NCI-H1105 treated with DMSO at 0.1 percent for 48 hours (cell line): ENCODE results near the gene KRT9.
"Not testable (repeated sequence)": the region's sequence is repeated elsewhere in the genome, so short reads cannot be mapped to it uniquely, and the experiment has no call there.

Experiments
- DNase-seq: peaks from one replicate; lab custom pipeline; 2025; lab: John Stamatoyannopoulos, UW

The KRT9 gene

GRCh38 chr17:41546819-41547218 lies 25.0 kb downstream of the KRT9 start:
- no peak for DNase-seq

DNA sequence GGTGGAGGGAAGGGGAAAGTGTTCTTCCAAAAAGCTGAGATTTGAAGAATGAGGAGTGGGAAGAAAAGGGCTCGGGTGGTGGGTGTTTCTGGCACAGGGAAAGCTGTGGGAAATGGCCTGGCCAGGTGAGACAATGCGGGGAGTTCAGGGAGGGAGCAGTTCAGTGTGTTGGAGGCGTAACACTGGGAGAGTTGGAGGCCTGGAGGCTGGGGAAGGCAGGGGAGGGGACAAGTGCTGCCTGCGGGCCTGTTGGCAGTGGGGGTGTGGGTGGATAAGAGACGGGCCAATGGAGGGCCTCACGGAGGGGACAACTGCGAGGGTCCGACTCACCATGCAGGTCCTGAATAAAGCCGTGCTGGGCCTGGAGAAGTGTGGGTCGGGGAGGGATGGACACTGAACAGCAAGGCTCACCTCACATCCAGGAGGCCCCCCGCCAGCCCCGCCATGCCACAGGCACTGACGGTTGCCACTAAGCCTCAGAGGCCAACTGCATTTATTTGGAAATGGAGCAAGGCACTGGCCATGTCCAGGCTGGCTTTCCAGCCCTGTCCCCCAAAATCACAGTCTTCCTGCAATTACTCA lies 25.9 kb downstream of the KRT9 start:
- DNase-seq = no peak

GRCh38 chr17:41544935-41545334 lies 26.9 kb downstream of the KRT9 start:
- DNase-seq = no peak

- peak; percentile 43 for DNase-seq
Observed at GRCh38 chr17:41544491-41544892, 27.4 kb downstream of the KRT9 start.

DNA sequence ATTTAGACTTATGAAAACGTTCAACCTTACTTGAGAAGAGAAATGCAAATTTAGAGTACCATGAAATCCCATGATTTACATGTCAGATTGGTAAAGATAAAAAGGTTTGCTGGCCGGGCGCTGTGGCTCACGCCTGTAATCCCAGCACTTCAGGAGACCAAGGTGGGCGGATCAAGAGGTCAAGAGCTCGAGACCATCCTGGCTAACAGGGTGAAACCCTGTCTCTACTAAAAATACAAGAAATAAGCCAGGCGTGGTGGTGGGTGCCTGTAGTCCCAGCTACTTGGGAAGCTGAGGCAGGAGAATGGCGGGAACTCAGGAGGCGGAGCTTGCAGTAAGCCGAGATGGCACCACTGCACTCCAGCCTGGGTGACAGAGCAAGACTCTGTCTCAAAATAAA lies 29.1 kb downstream of the KRT9 start:
- not testable (repeated sequence) for DNase-seq

DNA sequence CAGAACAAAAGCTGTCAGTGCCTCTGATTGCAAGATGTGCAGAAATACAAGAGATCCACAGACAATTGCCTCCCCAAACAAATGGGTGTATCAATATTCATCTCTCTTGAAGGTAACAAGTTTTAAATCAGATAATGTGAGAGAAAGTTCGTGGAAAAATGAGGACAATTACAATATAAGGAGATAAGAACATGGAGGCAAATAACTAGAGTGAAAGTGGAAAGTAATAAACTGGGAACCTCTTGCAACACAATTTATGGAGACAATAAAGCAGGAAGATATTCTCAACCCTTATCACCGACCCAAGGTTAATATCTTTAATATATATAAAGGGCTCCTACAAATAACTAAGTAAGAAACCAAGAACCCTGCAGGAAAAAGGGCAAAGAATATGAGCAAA lies 29.5 kb downstream of the KRT9 start:
- no peak for DNase-seq

DNA sequence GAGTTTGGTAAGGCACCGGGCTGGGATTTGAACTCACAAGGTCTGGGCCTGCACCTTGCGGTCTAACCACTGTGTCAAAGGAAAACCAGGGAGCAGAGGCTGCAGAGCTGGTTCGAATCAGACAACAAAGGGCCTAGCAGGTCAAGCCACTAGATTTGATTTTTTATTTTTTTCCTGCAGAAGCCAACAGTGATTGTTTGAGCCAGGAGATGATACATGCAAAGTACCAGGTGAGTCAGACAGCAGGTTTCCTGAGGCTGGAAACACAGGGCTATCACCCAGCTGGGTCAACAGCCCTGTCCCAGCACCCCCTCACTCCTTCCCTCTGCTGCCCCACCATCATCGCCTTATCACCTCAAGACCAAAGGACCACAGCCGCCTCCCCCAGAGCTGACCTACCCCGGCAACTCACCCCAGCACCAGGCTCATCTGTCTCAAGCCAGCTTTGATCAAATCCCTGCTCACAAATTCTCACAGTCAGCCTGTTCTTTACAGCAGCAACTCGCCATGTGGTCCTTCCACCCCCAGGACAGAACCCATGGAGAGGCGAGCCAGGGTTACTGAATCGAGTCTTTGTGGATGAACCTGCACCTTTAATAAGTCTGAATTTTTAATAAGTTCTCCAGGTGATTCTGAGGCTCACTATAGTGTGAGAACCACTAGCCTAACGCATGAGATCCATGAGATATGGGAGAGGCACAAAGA lies 30.8 kb downstream of the KRT9 start:
- no peak for DNase-seq

GRCh38 chr17:41539979-41540701 lies 31.7 kb downstream of the KRT9 start:
- peak; percentile 28 for DNase-seq

- no peak for DNase-seq
Observed at GRCh38 chr17:41539071-41539492, 32.8 kb downstream of the KRT9 start.

- no peak for DNase-seq
Observed at GRCh38 chr17:41538565-41538991, 33.3 kb downstream of the KRT9 start.

- DNase-seq = no peak
Observed at GRCh38 chr17:41537990-41538389, 33.9 kb downstream of the KRT9 start.

GRCh38 chr17:41537614-41537954 lies 34.3 kb downstream of the KRT9 start:
- DNase-seq = no peak

DNA sequence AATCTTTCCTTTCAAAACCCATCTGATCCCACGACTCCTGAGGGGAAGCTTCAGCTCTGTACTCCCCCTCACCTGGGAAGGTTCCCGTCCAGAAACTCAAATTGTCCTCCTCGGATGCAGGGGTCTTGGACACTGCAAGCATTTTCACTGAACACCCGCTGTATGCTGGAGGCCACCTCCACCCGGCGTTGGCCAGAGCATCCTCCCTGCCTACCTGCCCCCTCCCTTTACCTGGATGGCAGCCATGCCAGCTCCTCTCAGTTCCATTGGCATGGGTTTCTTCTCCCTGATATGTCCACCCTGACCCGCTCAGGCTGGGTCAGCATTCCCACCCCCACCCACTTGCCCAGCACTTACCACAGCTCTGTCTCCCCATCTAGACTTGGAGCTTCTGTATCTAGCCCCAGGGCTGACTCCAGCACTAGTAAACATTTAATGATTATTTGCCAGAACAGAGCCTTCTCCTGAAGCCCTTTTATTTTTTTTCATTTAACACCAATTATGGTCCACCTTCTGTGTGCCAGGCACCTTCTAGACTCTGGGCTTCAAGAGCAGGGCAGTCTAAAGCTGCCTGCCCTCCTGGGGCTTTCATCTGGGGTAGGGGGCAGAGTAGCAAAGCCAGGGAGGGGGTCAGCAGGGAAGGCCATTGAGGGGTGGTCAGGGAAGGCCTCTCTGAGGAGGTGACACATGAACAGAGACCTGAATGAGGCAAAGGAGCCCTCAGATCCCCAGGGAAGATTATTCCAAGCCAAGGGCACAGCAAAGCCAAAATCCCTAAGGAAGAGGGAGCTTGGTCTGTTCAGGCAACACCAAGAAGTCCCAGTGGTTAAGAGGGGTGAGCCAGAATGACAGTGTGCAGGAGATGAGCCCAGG lies 34.9 kb downstream of the KRT9 start:
- DNase-seq = no peak

DNA sequence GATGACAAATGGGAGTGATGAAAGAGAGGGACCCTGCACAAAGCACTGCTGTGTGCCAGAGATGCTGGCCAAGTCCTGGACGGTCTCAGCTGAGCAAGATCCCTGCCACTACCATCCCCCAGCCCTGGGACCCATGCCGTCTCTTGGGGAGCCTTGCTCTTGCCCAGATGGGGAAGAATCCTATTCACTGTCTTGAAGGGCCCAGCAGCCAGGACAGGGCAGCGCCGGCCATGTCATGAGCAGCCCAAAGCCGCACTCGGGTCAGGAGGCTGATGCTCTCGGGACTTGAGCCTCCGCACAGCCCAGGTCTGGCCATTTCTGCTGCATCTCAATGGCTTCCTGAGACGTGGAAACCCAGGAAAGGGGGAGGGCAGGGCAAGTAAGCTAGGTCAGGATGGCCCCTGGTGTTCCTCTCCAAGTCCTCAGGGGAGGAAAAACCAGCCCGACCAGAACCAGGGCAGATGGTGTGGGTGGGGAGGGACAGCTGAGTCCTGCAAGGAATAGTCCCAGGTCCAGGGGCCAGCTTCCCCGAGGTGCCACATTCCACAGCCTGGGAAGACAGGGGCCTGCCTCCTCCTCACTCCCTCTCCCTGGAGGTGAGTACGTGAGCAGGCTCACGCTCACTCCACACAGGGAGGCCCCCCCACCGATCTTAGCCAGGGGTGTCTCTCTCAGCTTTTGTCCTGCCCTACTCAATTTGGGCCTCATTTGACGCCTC lies 35.9 kb downstream of the KRT9 start:
- no peak for DNase-seq

DNA sequence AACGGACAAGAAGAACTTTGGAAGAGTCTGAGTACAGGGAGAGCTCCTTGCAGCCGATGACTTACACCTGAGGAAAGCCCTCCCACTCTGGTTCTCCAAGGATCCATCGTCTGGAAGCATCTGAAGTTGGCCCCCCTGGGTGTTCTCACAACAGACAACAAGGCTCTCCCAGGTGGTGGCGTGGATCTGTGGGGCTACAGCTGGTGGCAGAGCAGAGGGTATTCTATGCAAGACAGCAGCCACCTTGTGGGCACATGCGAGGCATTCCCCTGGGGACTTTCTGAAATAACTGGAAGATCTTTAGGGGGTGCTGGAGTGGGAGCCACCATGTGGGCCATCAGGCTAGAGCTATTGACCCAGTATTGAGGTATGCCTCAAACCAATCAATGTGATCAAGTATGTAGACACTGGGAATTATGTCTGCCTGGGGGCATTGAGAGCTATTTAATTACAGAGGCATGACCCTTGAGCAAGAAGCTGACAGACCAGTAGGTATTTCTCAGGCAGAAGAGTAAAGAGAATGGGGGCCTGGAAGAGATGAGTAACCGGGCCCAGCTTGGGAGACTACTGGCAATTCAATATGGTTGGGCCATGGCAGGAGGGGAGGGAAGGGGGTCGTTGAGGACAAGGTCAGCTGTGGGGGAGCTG lies 36.8 kb downstream of the KRT9 start:
- no peak for DNase-seq

DNA sequence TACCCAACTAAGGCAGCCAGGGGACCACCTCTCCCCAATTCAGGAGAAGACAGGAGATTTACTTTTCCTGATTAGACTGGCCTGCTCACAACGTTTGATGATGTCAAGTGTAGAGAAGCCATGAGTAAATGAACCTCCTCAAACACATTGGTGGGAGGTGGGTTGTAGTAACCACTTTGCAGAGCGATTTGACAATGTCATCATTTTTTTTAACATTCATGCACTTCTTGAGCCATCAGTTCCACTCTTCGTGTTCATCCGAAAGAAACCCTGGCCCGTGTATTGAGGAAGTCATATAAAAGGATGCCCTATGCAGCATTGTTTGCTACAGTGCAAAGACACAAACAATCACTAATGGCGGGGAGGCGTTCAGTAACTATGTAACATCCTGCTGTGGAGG lies 38.2 kb downstream of the KRT9 start:
- DNase-seq = no peak

DNA sequence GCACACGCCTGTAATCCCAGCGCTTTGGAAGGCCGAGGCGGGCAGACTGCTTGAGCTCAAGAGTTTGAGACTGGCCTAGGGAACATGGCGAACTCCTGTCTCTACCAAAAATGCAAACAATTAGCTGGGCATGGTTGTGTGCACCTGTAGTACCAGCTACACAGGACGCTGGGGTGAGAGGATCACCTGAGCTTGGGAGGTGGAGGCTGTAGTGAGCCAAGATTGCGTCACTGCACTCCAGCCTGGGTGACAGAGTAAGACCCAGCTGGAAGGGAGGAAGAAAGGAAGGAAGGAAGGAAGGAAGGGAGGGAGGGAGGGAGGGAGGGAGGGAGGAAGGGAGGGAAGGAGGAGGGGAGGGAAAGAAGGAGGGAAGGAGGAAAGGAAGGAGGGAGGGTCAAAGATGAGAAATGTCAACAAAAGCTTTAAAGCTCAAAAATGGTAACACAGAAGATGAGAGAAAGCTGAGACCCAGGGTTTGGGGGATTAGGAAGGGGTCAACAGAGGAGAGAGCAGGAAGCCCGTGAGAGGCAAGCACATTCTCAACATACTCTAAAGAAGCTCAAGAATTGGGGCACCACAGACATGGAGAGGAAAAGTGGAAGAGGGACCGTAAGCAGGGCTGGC lies 38.8 kb downstream of the KRT9 start:
- no peak for DNase-seq

DNA sequence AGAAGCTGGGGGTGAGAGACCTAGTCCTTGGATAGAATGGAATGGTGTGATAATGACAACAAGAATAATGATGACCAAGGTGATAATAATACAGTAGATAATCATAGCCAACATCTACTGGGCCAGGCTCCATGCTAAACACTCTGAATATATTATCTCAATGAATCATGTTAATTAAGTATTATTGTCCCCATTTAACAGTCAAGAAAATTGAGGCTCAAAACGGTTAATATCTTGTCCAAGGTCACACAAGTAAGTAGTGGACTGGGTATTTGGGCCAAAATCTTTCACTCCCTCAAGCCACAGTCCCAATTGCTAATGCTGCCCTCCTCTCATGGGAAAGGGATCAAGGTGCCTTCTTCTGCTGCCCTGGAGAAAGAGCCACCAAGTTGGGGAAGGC lies 39.9 kb downstream of the KRT9 start:
- no peak for DNase-seq

GRCh38 chr17:41530062-41531048 lies 41.5 kb downstream of the KRT9 start:
- no peak for DNase-seq

- DNase-seq = no peak
Observed at GRCh38 chr17:41529491-41529915, 42.4 kb downstream of the KRT9 start.
